Measurements from ENCODE around the gene CST8. TPM values are rescaled to one million over a fixed set of nuclear protein-coding genes. Genes with fewer than 3 reads are reported as not detected.

The CST8 gene
- total RNA-seq, 6 experiments from 2014 or later, result not detected

- TF ChIP-seq CTCF (IDR thresholded peaks at IDR 0.05), result no peak
- DNase-seq, result no peak
- H3K4me3 Mint-ChIP-seq, result no peak overlapping the region
- H3K9me3 Mint-ChIP-seq, result no peaks in the 10 kb centered on the region; the same call in 1 of the 2 replicates
- H3K27ac Mint-ChIP-seq, result no peak overlapping the region
- no peaks in the 10 kb centered on the region for H3K36me3 Mint-ChIP-seq (ENCODE audit: low read depth)
- H3K27me3 Mint-ChIP-seq (ENCODE audit: insufficient read depth), result no peaks in the 10 kb centered on the region
- no peaks in the 10 kb centered on the region for H3K4me1 Mint-ChIP-seq (ENCODE audit: low read depth)
These were observed 50.9 kb downstream of the CST8 start for GRCh38 chr20:23541776-23542175.

DNA sequence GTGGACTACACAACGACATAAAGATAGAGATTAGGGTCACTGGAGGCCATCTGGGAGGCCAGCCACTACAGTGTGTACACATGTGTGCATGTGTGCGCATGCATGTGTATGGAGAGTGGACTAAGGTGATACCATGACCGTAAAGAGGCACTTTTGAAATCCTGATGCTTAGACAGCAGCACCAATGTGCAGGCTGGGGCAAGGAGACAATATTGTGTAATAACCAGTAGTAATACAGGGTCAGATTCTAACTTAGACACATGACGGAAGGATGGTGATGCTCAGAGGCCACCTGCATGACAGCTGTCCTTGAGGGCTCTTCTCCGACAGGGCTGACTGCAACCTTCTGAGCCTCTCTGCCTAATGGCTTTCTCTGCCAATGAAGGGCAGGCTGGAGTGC is 51.9 kb downstream of the CST8 start:
- H3K4me1 Mint-ChIP-seq (ENCODE audit: low read depth), result no peaks in the 10 kb centered on the region
- TF ChIP-seq CTCF (IDR thresholded peaks at IDR 0.05), result no peak
- H3K27ac Mint-ChIP-seq, result no peak overlapping the region

DNA sequence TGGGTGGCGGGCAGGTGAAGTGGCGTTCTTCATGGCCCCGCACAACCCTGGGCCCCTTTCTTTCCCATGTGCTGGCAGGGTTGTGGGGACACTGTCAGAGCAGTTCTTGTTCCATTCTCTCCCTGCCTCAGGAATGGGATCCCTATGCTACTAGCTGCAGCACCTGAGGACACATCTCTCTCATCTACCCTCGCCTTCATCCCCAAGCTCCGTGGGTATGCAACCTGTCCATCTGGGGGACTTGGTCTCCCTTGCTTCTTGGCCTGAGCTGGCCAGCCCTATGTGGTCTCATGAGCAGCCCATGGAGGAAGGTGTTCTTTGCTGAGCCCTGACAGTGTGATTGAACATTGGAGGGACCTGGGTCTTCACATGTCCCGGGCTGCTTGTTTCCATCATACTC is 53.2 kb downstream of the CST8 start:
- Mint-ChIP-seq H3K36me3 (ENCODE audit: low read depth) (no peaks in the 10 kb centered on the region), H3K27me3 (ENCODE audit: insufficient read depth) (peaks cover 6% of the 10 kb centered on the region; the same call in 1 of the 2 replicates), H3K27ac (no peak overlapping the region), H3K9me3 (no peaks in the 10 kb centered on the region; the same call in 1 of the 2 replicates), H3K4me1 (ENCODE audit: low read depth) (no peaks in the 10 kb centered on the region), H3K4me3 (no peak overlapping the region)
- DNase-seq, result no peak
- no peak for TF ChIP-seq CTCF (IDR thresholded peaks at IDR 0.05)

More for the DNA sequence above, 51.9 kb downstream of the CST8 start:
- H3K36me3 Mint-ChIP-seq (ENCODE audit: low read depth), result no peaks in the 10 kb centered on the region
- no peaks in the 10 kb centered on the region; the same call in 1 of the 2 replicates for H3K9me3 Mint-ChIP-seq
- H3K27me3 Mint-ChIP-seq (ENCODE audit: insufficient read depth), result peaks cover under 1% of the 10 kb centered on the region; the same call in 1 of the 2 replicates
- H3K4me3 Mint-ChIP-seq, result no peak overlapping the region
- no peak for DNase-seq

Other genes starting within 250 kb of the CST8 start
- gene NXT1, start 140.3 kb upstream of the CST8 start, total RNA-seq (2021; fragmentation: NEBNext Ultra II Directional; extraction: Animal tissue kit (Norgen Biotek cat#: 25700)), result 10 to 100 TPM; 14.6 to 19.1 (median 15.9) TPM
- 10 to 100 TPM; 10.5 to 15.9 (median 13.6) TPM for gene GZF1, start 128.9 kb upstream of the CST8 start, total RNA-seq (2021; fragmentation: NEBNext Ultra II Directional; extraction: Animal tissue kit (Norgen Biotek cat#: 25700))
- 1 to 10 TPM; 4.1 to 5.9 (median 5.0) TPM for gene NAPB, start 69.6 kb upstream of the CST8 start, total RNA-seq (2021; fragmentation: NEBNext Ultra II Directional; extraction: Animal tissue kit (Norgen Biotek cat#: 25700))
- not detected for gene CSTL1, start 51.4 kb upstream of the CST8 start, total RNA-seq (2021; fragmentation: NEBNext Ultra II Directional; extraction: Animal tissue kit (Norgen Biotek cat#: 25700))
- not detected for gene CST11, start 38.2 kb upstream of the CST8 start, total RNA-seq (2021; fragmentation: NEBNext Ultra II Directional; extraction: Animal tissue kit (Norgen Biotek cat#: 25700))
- gene CST9L, start 77.4 kb downstream of the CST8 start, total RNA-seq (2021; fragmentation: NEBNext Ultra II Directional; extraction: Animal tissue kit (Norgen Biotek cat#: 25700)), result not detected
- not detected for gene CST9, start 114.8 kb downstream of the CST8 start, total RNA-seq (2021; fragmentation: NEBNext Ultra II Directional; extraction: Animal tissue kit (Norgen Biotek cat#: 25700))
- gene CST3, start 146.8 kb downstream of the CST8 start, total RNA-seq (2021; fragmentation: NEBNext Ultra II Directional; extraction: Animal tissue kit (Norgen Biotek cat#: 25700)), result 100 to 1,000 TPM; 211 to 296 (median 234) TPM
- not detected for gene CST4, start 197.9 kb downstream of the CST8 start, total RNA-seq (2021; fragmentation: NEBNext Ultra II Directional; extraction: Animal tissue kit (Norgen Biotek cat#: 25700))